PC-3 (cell line): ENCODE data around the gene FLYWCH2.

Experiments
- CTCF ChIP-seq: fragments of 300-600 bp; sonication (generic); conservative IDR thresholded peaks from 2 replicates; pipeline ENCODE4 v1.5.1; 2017; ENCODE audit warnings: antibody characterized with exemption, low read depth, mild to moderate bottlenecking, low read length
- EZH2 ChIP-seq: fragments of 300-600 bp; sonication (generic); IDR thresholded peaks from one replicate; pipeline ENCODE4 v1.6.1; 2017; ENCODE audit warnings: antibody characterized with exemption, mild to moderate bottlenecking, low read length; ENCODE audit not compliant: unreplicated experiment

GRCh38 chr16:2859686-2860265 lies 23.2 kb upstream of the FLYWCH2 start:
- TF ChIP-seq EZH2 (no peak), CTCF (no peak)
